ENCODE measurements around the gene AK8. TPM values are rescaled to one million over a fixed set of nuclear protein-coding genes. Genes with fewer than 3 reads are reported as not detected.

Gene AK8
- total RNA-seq, 2 experiments from 2014 or later, result 0.21 TPM; not detected in 1

DNA sequence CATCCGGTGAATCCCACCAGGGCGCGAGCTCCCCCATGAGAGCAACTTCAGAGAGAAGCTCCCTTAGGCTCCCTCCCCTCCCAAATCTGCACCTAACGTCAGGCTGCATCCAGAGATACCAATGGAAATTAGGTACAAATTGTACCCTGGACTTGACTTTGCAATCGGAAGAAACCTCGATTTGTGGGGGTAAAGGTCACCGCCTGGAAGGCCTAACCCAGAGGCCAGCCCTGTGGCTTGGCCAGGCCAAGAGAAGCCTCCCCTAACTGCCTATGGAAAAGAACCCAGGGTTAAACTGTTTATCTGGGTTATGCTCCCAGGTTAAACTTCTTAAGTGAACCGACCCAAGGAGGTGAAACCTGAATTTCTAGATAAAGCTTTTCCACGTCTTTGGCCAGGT is 127.4 kb downstream of the AK8 start:
- no peak for DNase-seq
- CTCF ChIA-PET, result no interaction called here
- no peak overlapping the region for H3K4me3 Mint-ChIP-seq
- intact Hi-C loops (cut with DNase I, micrococcal nuclease), result no loop called here
- H3K36me3 Mint-ChIP-seq (ENCODE audit: low read depth), result no peaks in the 10 kb centered on the region
- H3K27ac Mint-ChIP-seq, result no peak overlapping the region
- POLR2A ChIA-PET, result no interaction called here
- no peaks in the 10 kb centered on the region for H3K9me3 Mint-ChIP-seq (ENCODE audit: low read depth)
- H3K27me3 Mint-ChIP-seq, result peaks cover 7% of the 10 kb centered on the region
- H3K4me1 Mint-ChIP-seq, result no peaks in the 10 kb centered on the region
- no peak for ATAC-seq

DNA sequence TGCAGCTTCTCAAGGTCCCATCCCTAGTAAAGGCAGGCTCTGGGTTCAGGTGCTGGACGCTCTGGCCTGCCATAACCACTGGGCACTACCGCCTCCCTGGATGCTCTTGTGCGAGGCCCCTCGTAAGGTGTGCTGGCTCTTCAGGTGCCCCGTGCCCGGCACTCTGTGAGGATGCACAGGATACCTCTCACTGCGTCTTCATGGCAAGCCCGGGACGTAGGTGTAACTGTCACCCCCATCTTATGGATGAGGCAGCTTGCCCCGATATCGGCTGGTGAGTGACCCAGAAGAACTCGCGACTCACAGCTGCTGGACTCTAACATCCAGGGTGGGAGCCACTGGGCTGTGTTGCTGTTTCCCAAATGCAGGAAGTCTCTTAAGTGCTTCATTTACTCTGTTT is 128.8 kb downstream of the AK8 start:
- POLR2A ChIA-PET, result interaction anchor here (0.6 kb wide), 1 partner anchor 123 kb away, joined by 4 read pairs; no protein-coding TSS in a partner anchor
- Mint-ChIP-seq H3K4me3 (no peak overlapping the region), H3K27me3 (peaks cover 18% of the 10 kb centered on the region), H3K27ac (no peak overlapping the region), H3K36me3 (ENCODE audit: low read depth) (no peaks in the 10 kb centered on the region), H3K9me3 (ENCODE audit: low read depth) (no peaks in the 10 kb centered on the region), H3K4me1 (peaks cover 3% of the 10 kb centered on the region)
- ATAC-seq (no peak), DNase-seq (no peak)
- intact Hi-C loops (cut with DNase I, micrococcal nuclease), result no loop called here
- CTCF ChIA-PET, result no interaction called here

DNA sequence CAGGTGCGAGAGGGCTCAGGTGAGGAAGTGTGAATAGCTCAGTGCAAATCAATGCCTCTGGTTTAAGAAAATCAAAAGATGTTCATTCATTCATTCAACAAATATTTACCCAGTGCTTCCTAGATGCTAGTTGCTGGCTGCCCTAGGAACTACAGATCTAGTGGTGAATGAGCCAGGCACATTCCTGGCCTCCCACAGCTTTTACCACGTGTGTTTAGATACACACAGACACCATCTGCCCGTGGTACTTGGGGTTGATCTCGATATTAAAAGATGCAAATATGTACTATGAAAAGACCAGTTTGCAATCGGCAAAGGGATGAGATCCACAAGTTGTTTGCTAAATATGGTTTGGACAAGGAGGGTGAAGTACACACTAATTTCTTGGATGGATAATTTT is 129.6 kb downstream of the AK8 start:
- ChIA-PET CTCF (interaction anchor here (0.8 kb wide), 1 partner anchor 872 kb away, joined by 3 read pairs; no protein-coding TSS in a partner anchor), POLR2A (no interaction called here)
- Mint-ChIP-seq H3K27ac (no peak overlapping the region), H3K36me3 (ENCODE audit: low read depth) (no peaks in the 10 kb centered on the region), H3K4me1 (peaks cover 3% of the 10 kb centered on the region), H3K9me3 (ENCODE audit: low read depth) (no peaks in the 10 kb centered on the region), H3K27me3 (peaks cover 27% of the 10 kb centered on the region), H3K4me3 (no peak overlapping the region)
- ATAC-seq (no peak), DNase-seq (no peak)
- intact Hi-C loops (cut with DNase I, micrococcal nuclease), result no loop called here

DNA sequence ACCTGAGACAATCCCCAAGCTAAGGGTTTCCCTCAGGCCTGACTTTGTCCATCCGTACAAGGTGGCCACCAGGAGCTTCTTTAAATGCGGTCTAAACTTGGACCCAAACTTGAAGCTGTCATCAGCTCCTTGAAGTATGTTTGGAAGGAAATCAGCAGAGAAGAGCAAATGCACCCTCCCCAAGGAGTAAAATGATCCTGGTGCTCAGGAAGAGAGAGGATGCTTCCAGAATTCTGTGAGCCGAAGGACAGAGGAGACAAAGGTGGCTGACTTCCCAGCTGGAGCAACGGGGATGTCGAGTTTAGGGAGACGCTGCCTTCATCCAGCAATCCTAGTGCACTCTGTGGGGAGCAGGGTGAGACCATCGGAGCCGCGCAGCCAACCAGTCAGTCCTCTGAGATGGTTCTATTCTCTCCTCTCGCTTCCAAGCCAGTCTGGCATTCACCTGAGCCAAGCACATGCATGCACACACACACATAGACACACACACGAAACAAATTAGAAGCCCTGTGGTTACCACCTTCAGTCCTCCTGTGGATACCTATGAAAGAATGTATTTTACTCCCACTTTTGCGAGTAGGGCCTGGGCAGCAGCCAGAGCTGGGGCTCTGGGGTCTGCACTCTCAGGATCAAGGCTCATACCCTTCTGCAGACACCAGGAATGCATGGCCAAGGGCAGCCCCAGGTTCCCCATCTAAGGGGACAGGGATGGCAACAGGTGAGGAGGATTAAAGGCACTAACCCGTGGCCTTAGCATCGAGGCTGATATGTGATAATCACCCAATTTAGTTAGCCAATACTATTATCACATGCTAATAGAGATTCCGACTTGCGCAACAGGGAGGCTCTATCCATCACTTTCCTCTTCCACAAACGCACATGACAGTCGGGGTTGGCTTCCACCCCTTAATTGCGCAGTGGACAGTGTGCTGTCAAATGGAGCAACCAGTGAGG is 132.1 kb downstream of the AK8 start:
- Mint-ChIP-seq H3K27ac (no peak overlapping the region), H3K4me1 (peaks cover 5% of the 10 kb centered on the region), H3K4me3 (no peak overlapping the region), H3K9me3 (ENCODE audit: low read depth) (no peaks in the 10 kb centered on the region), H3K36me3 (ENCODE audit: low read depth) (no peaks in the 10 kb centered on the region), H3K27me3 (peaks cover 44% of the 10 kb centered on the region)
- POLR2A ChIA-PET, result no interaction called here
- no peak for DNase-seq
- CTCF ChIA-PET, result no interaction called here
- intact Hi-C loops (cut with DNase I, micrococcal nuclease), result no loop called here
- ATAC-seq, result no peak

DNA sequence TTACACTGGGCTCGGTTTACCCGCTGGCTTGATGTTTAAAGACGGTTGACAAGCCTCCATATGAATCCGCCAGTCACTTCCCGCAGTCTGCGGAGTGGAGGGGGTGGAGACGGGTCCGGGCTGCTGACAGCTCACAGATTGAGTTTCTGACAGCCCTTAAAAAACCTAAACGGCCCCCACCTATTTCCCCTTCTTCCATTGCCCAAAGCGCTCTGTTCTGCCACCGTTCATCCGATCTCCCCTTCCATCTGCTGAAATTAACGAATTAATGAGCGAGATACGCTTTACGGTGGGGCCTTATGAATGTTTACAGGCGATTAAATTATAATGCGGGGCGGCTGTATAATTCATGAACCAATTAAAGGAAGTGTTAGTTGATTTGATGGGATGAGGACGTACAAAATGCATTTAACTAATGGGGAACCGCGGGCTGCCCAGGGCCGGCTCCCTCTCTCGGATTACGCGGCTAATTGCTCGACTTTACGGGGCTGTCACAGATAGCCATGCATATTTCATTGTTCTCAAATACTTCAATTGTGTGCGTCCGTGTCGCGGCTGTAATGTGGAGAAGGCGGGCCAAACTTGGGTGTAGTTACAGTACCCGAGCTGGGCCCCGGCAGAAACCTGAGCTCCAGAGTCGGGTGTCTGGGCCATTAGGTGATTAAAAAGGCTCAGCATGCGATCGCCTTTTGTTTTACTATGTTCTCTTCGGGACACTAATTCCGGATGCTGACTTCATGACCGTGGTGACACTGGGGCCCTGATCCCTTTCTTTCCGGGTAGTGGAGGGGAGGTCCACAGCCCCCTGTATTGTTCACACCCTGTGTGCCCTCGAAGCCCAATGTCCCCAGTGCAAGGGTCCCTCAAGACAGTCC is 133.0 kb downstream of the AK8 start:
- Mint-ChIP-seq H3K27ac (no peak overlapping the region), H3K36me3 (ENCODE audit: low read depth) (no peaks in the 10 kb centered on the region), H3K9me3 (ENCODE audit: low read depth) (no peaks in the 10 kb centered on the region), H3K4me3 (no peak overlapping the region), H3K27me3 (peaks cover 44% of the 10 kb centered on the region), H3K4me1 (peaks cover 5% of the 10 kb centered on the region)
- intact Hi-C loops (cut with DNase I, micrococcal nuclease), result no loop called here
- DNase-seq (peak; percentile 29), ATAC-seq (no peak)
- CTCF ChIA-PET, result no interaction called here
- POLR2A ChIA-PET, result no interaction called here

DNA sequence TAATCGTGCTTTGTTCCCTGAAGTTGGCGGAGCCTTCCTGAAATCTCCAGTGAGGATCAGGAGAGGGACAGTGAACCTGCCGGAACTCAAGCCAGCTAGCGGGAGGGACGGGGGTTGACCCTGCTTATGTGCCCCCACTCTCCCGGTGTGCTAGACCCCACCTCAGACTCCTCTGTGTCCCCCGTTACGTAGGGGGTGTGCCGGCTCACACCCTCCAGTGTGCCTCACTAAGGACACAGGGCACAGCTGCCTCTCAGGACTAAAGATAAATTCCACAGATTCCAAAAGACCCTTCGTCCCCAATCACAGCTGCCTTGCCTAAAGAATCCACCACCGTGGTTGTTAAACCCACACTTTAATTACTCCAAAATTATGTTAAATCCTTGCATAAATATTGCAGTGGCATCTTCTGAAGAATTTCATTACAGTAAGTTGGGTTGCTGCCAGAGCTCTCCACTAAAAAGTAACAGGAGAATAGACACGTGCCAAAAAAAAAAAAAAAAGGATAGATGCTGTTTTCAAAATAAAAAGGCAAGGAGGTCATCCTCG is 134.1 kb downstream of the AK8 start:
- peaks cover 5% of the 10 kb centered on the region for H3K4me1 Mint-ChIP-seq
- H3K36me3 Mint-ChIP-seq (ENCODE audit: low read depth), result no peaks in the 10 kb centered on the region
- no peak overlapping the region for H3K4me3 Mint-ChIP-seq
- ChIA-PET CTCF (interaction anchor here (1.1 kb wide), 1 partner anchor 73 kb away, joined by 3 read pairs; no protein-coding TSS in a partner anchor), POLR2A (no interaction called here)
- H3K27me3 Mint-ChIP-seq, result peaks cover 44% of the 10 kb centered on the region
- DNase-seq (no peak), ATAC-seq (no peak)
- H3K27ac Mint-ChIP-seq, result no peak overlapping the region
- no peaks in the 10 kb centered on the region for H3K9me3 Mint-ChIP-seq (ENCODE audit: low read depth)
- intact Hi-C loops (cut with DNase I, micrococcal nuclease), result no loop called here

DNA sequence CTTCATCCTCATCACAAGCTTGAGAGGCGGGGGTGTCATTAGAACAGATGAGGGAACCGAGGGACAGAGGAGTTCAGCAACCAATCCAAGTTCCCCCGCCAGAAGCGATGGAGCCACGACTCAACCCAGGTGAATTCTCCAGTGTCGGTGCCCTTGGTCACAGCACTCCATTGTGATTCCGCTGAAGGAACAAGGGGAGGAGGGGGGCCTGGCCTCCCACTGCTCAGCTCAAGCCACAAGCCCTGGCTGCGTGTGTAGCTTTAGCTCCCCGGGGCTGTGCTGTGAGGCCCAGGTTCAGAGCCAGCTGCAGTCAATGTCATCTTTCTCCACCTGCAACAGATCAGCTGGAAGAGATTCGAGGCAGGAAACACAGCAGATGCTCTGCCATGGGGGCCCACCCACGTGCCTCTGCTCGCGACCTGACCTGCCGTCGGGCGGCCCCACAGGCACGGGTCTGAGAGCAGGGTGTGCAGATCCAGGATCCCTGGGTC is 135.2 kb downstream of the AK8 start:
- DNase-seq (no peak), ATAC-seq (no peak)
- Mint-ChIP-seq H3K9me3 (ENCODE audit: low read depth) (no peaks in the 10 kb centered on the region), H3K4me1 (peaks cover 5% of the 10 kb centered on the region), H3K27ac (no peak overlapping the region), H3K27me3 (peaks cover 44% of the 10 kb centered on the region), H3K4me3 (no peak overlapping the region), H3K36me3 (ENCODE audit: low read depth) (no peaks in the 10 kb centered on the region)
- ChIA-PET POLR2A (no interaction called here), CTCF (no interaction called here)
- intact Hi-C loops (cut with DNase I, micrococcal nuclease), result no loop called here

DNA sequence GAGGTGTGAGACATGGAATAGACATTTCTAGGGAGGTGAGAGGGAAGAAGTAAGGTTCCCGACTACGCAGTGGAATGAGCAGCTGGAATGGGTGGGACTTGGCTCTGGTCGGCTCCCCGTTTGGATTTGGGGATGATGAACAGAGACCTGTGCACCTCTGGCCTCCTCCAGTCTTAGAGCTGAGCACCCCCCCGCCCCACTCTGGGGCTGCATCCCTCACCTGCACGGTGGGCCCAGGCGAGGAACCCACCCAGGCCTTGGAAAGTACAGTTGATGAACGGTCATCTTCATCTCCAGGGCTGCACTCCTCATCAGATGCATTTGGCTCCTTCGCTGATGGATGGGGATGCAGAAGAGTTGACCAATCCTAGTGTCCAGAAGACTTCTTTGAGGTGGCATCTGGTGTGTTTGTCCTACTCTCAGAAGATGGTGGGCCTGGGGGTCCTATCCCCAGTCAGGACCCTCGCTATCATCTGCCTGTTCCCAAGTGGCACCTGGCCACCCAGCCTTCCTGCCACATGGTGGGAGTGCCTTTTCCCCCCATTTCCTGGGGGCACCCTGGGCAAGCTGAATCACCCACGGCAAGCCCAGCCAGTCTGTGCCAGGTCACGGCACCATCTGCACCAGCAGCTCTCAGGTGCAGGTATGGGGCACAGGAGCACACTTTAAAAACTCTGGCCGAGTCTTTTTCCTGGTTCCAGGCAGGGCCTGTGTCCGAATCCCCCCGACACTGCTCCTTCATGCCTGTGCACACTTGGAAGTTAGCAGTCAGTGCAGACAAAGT is 137.4 kb downstream of the AK8 start:
- Mint-ChIP-seq H3K36me3 (ENCODE audit: low read depth) (no peaks in the 10 kb centered on the region), H3K9me3 (ENCODE audit: low read depth) (no peaks in the 10 kb centered on the region), H3K27me3 (peaks cover 39% of the 10 kb centered on the region), H3K4me3 (no peak overlapping the region), H3K27ac (no peak overlapping the region), H3K4me1 (peaks cover 5% of the 10 kb centered on the region)
- POLR2A ChIA-PET, result interaction anchor here (0.6 kb wide), 1 partner anchor 208 kb away, joined by 3 read pairs; no protein-coding TSS in a partner anchor
- CTCF ChIA-PET, result interaction anchor here (0.7 kb wide), 1 partner anchor 96 kb away, joined by 3 read pairs; no protein-coding TSS in a partner anchor
- DNase-seq, result no peak
- intact Hi-C loops (cut with DNase I, micrococcal nuclease), result no loop called here
- ATAC-seq, result no peak

DNA sequence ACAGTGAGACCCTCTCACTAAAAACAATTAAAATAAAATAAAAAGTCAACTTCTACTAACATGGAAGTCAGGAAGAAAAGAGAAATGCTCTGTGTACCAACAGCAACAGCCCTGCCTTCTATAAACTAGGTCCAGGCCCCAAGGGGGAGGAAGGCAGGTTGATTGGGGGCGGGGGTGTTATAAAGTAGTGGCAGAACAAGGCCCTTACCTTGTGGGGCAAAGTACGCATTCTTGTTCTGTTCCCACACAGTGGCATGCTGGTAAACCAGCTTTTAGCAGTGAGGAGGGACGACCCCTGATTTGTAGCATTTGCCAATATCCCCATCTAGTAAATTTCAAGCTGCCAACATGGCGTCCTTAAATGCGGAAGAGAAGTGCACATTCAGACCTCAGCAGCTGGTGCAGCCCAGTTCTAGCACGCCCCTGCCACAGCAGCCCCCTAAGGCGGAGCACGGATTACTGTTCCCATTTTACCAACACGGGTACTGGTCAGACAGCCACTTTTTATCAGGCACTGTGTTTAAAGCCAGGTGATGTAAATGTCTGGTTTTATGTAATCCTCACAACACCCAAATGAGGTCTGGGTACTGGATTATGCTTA is 138.3 kb downstream of the AK8 start:
- Mint-ChIP-seq H3K27ac (no peak overlapping the region), H3K27me3 (peaks cover 31% of the 10 kb centered on the region), H3K36me3 (ENCODE audit: low read depth) (no peaks in the 10 kb centered on the region), H3K4me1 (peaks cover 2% of the 10 kb centered on the region), H3K9me3 (ENCODE audit: low read depth) (no peaks in the 10 kb centered on the region), H3K4me3 (no peak overlapping the region)
- ChIA-PET CTCF (no interaction called here), POLR2A (interaction anchor here (0.6 kb wide), 1 partner anchor 46 kb away, joined by 4 read pairs; no protein-coding TSS in a partner anchor)
- DNase-seq (no peak), ATAC-seq (no peak)
- intact Hi-C loops (cut with DNase I, micrococcal nuclease), result no loop called here

DNA sequence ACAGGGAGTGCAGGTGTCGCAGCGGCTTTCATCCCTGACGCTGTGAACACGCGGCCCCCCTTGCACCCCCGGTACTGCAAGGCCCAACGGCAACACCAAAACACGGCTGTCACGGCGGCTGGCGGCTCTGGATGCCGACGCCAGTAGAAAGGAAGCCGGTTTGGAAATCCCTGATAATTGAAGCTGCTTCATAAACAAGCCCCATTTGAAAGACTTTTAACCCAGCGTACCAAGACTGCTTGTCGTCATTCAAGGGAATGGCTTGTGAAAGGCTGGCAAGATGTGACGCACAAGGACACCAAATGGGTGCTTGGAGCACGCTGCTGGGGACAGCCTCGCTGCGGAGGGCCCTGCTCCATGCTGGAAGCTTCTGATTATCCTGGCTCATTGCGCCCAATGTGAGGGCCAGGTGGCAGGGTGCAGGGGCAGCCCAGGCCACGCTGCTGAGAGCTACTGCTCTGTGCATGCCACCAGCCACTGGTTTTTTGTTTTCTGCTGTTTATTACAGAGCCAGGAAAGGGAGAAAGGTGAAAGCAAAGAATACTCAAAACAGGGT is 144.7 kb downstream of the AK8 start:
- no peak for ATAC-seq
- H3K4me3 Mint-ChIP-seq, result no peak overlapping the region
- intact Hi-C loops (cut with DNase I, micrococcal nuclease), result no loop called here

More for the DNA sequence above, 144.7 kb downstream of the AK8 start:
- Mint-ChIP-seq H3K9me3 (ENCODE audit: low read depth) (no peaks in the 10 kb centered on the region), H3K4me1 (no peaks in the 10 kb centered on the region), H3K27ac (no peak overlapping the region), H3K36me3 (ENCODE audit: low read depth) (no peaks in the 10 kb centered on the region), H3K27me3 (peaks cover 7% of the 10 kb centered on the region)
- DNase-seq, result no peak
- ChIA-PET POLR2A (interaction anchor here (0.6 kb wide), 1 partner anchor 238 kb away, joined by 5 read pairs; no protein-coding TSS in a partner anchor), CTCF (interaction anchor here (0.6 to 0.7 kb wide), 2 partner anchors 29 to 175 kb away, joined by 3 read pairs; no protein-coding TSS in a partner anchor)
